HG02973 (cell line): ENCODE measurements around the gene STK11.
A peak's percentile ranks its signal among the peaks of the same experiment; 100 is the strongest.

Experiments used
- ATAC-seq: cut with Tn5 transposase; IDR thresholded peaks from one replicate; pipeline ENCODE4 v1.9.1; 2021; ENCODE audit warnings: moderate library complexity; ENCODE audit not compliant: unreplicated experiment

Gene STK11

DNA sequence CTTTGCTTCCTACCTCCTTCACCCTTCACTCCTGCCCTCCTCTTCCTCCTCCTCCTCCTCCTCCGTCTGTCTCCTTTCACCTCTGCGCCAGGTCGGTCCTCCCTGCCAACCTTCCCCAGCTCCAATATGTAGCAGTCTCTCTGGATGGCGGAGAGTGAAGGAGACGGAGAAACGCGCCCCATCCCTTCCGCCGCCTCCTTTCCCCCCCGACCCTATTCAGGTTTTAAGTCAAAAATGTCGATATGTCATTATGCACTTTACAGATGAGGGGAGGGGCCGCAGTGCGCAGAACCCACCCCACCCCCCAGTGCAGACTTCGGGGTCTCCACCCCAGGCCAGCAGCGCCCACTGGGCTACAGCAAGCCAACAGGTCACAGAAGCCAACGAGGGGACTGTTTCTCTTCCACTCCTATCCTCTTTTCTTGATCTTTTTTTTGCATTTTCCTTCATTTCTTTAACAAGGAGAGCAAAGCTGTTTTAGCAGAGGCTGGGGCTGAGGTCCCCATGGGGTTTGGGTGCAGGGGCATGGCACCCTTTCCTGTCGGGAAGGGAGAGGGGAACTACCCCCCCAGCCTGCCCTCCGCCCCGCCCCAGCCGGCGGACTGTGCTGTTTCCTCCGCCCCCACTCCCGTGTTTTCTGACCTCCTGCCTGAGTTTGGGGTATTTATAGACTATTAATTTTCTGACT, 52.0 kb downstream of the STK11 start:
- ATAC-seq = no peak

DNA sequence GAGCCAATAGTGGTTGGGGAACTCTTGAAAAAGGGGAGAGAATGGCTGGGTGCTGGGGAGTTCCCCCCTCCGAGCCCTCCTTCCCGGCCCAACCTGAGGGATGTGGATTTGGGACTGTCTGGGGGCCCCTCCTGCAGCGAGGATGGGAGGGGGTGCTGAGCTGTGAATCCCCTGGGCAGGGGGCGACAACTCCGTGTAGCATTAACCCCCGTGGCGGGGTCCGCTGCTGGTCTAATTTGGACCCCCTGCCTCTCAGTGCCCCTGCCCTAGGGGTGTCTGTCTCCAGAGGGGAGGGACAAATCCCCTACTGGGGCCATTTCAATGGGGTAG, 52.5 kb downstream of the STK11 start:
- no peak for ATAC-seq

DNA sequence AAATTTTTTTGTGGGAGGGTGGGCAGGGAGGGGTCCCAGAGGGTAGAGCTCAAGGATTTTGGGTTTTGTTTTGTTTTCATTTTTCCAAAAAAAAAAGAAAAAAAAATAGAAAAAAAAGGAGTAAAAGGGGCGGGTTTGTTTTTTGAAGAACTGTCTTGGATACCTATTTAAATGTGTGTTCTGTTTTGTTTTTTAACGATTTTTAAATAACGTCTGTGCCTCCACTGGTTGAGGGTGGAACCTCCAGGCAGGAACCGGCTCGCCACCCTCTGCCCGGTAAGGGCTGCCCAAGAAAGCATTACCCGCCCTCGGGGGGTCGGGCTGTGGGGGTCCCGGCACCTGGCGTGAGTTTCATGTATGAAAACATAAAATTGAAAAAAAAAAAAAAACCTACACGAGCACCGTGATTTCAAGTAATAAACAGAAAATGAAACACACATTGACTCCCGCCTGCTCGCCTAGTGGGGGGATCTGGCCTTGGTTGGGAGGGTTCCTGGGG, 53.2 kb downstream of the STK11 start:
- ATAC-seq = no peak

GRCh38 chr19:1259206-1259875, 53.8 kb downstream of the STK11 start:
- peak; percentile 28 for ATAC-seq

DNA sequence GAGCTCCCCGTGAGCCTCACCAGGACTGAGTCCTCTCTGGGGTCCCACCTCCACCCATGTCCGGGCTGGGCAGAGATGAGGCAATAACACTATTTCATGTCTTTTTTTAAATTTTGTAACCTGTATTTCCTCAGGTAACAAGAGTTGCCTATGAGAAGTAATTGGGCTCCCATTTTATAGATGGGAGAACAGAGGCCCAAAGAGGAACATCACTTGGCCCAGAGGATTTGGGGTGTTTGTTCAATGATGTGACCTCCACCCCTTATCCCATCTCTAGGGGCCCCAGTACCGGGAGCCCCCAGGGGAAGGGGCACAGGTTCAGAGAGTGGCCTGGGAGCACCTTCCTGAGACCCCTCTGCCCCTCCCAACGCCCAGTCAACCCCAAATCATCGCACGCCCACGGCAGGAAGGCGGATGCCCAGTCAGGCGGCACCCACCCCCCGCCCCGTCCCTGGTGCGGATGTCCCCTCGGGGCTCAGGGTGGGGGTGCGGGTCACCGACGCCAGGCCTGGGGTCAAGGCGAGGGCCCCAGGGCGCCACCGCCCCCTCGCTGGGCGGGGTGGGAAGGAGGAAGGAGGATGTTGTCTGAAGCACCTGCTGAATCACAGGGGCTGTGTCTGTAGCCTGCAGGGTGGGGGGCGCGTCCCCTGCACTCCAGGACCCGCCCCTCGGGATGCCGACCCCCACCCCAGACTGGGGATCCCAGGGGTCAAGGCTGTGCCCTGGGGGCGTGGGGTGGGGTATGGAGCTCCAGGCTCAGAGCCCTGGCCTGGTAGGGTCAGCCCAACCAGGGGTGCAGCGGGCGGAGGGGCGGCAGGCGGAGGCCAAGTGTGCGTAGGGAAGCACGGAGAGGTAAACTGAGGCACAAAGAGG, 54.5 kb downstream of the STK11 start:
- no peak for ATAC-seq

GRCh38 chr19:1260749-1261537, 55.4 kb downstream of the STK11 start:
- peak; percentile 46 for ATAC-seq

DNA sequence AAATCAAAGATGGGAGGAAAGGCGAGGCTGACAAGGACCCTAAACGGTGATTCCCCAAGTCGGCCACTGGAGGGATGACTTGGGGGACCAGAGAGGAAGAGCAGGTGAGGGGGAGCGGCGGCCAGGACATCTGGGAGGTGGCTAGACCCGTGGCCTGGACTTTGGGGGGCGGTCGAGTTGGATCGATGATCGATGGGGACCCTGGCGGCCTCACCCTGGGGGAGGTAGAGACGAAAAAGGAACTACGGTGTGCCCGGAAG, 55.9 kb downstream of the STK11 start:
- ATAC-seq = no peak

- no peak for ATAC-seq
Observed at GRCh38 chr19:1261798-1262622, 56.4 kb downstream of the STK11 start.

DNA sequence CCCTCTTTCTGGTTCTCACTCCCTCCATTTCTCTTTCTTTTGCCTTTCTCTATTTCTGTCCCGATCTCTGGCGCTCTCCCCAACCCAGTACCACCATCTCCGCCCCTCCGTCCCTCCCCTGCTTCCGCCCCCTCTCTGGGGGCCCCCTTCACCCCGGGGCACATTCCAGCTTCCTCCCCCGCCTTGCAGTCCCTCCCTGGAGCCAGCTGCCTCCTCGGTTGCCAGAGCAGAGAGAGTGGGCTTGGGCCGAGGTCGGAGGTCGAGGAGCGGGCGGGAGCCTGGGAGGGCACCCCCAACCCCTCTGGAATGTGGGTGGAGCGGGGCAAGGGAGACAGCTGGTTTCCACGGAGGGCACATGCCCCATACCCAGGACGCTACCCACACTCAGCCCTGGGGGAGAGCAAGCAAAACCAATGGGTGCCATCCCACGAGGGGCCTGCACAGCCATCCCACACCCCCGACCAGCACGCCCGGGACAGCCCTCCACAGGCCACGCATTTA, 57.1 kb downstream of the STK11 start:
- ATAC-seq = no peak

DNA sequence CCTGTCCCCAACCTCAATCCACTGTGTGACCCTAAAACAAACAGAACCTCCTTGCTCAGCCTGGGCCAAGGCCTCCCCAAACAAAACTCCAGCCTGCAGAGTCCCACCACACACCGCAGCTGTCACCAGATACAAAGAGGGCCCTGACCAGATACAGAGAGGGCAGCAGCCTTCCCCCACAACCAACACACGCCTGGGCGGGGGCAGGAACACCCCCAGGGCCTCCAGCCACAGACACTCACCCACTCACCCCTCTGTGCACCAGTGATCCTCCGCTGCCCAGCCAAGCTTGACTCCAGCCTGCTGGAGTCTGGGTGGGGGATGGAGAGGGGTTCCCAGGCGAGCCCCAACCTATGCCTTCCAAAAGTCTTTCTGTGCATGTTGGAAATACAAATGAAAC, 57.6 kb downstream of the STK11 start:
- ATAC-seq = no peak

- no peak for ATAC-seq
Observed at GRCh38 chr19:1264801-1265614, 59.4 kb downstream of the STK11 start.

DNA sequence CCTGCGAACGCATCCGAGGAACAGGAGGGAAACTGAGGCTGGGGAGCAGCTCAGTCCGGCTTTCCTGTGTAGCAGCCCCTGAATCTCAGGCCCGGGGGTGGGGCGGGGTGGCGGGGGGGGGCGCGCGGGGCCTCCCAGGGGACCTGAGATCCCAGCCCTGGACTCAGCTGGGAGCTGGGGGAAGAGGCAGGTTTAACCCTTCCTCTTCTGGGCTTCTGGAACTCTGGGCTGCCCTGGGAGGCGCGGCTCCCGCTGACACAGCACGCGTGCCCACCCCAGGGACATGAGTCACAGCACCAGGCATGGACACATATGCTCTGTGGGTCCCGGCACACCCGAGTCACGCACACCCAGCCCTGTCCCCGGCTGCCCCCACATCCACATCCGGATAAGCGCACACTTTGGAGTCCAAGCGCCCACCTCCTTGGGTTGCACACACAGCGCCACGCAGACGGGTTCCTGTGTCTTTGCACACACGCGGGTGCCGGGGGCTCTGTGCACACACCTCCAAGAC, 60.1 kb downstream of the STK11 start:
- no peak for ATAC-seq

DNA sequence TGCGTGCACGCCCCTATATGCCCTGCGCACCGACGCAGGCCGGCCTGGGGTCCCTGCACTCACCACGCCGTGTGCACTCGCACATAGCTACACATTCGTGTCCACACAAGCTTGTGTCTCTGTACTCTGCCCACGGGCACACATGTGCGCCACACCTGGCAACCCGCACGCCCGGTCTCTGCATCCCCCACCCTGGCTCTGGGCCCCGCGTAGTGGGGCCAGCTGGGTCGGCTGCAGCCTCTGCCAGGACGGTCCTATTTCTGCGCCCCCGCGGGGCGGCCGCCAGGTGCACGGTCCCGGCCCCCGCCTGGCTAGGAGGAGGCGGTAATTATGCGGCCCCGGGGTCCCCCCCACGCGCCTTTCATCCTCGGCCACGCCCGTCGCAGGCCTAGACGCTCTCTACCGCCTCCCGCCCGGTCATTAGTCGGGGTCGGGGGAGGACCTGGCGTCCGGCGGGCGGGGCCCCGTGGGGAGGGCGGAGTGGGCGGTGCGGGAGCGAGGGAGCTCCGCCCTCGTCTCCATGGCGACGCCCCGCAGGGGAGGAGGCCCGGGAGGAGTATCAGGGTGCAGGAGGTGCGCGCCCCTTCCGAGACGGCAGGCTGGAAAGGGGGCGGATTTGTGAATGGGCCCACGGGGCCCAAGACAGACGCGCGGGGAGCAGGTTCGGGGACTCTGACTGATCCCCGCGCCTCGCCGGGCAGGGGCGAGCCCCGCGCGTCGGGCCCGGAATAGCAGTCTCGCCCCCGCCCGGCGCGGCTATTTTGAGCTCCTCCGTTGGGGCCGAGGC, 60.7 kb downstream of the STK11 start:
- peak; percentile 21 for ATAC-seq

- ATAC-seq = peak; percentile 11
Observed at GRCh38 chr19:1266916-1267476, 61.4 kb downstream of the STK11 start.

DNA sequence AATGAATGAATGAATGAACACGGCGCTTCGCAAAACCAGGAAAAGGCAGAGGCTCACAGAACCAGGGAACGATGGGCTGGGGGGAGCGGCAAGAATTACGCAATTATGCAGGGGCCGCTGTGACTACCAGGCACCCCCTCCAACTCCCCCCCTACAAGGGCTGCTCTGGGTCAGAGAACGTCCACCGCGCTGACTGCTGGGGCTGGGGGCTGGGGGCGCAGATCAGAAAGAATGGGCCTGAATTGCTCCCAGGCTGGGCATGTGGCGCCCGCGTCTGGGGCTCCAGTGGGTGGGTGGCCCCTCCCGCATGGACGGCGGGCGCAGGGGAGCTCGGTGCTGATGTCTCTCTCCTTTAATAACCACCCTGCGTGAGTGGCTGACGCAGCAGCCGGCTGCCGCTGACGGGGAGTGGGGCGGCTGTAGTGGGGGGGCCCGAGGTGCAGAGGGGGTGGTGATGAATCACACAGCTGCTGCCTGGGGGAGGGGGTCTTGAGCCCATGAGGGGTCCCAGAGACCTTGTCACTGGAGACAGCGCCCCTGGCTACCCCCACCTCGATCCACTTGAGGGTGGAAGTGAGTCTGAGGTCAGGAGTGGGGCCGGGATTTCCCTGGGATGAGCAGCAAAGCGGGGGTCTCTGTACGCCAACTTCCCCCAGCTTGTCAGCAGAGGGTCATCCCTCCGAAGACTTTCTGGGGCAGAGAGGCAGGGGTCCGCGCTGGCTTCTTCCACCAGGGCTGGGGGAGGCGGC, 62.1 kb downstream of the STK11 start:
- no peak for ATAC-seq

- ATAC-seq = no peak
Observed at GRCh38 chr19:1268226-1269064, 62.9 kb downstream of the STK11 start.
